GM12864 (cell line): ENCODE data around the gene FRMD1.

Source experiments
- DNase-seq: peaks from one replicate; pipeline ENCODE4 v3.0.0-alpha.2; 2011; ENCODE audit warnings: low read depth
- H3K4me3 ChIP-seq: 2 replicates; pipeline ENCODE4 v1.5.1; 2011; ENCODE audit warnings: mild to moderate bottlenecking, low read depth, low read length, control low read depth
- TF ChIP-seq, protein P1 (sequence below): IDR thresholded peaks from 2 replicates; pipeline ENCODE4 v1.5.1; 2011; ENCODE audit warnings: low read depth, mild to moderate bottlenecking, moderate library complexity, low read length, control low read depth, inconsistent platforms; ENCODE audit errors: missing control alignments

The FRMD1 gene

DNA sequence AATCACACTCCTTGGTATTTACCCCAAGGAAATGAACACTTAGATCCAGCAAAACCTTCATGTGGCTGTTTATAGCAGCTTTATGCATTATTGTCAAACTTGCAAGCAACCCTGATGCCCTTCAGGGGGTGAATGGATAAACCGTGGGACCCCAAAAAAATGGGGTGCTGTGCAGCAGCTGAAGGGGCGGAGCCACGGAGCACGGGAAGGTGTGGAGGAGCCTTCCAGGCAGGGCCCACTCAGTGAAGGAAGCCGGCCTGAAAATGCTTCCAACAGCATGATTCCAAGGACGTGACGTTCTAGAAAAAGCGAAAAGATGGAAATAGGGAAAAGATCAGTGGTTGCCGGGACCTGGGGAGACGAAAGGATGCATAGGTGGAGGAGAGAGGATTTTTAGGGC, 25.6 kb upstream of the FRMD1 start:
- TF ChIP-seq, protein P1, sequence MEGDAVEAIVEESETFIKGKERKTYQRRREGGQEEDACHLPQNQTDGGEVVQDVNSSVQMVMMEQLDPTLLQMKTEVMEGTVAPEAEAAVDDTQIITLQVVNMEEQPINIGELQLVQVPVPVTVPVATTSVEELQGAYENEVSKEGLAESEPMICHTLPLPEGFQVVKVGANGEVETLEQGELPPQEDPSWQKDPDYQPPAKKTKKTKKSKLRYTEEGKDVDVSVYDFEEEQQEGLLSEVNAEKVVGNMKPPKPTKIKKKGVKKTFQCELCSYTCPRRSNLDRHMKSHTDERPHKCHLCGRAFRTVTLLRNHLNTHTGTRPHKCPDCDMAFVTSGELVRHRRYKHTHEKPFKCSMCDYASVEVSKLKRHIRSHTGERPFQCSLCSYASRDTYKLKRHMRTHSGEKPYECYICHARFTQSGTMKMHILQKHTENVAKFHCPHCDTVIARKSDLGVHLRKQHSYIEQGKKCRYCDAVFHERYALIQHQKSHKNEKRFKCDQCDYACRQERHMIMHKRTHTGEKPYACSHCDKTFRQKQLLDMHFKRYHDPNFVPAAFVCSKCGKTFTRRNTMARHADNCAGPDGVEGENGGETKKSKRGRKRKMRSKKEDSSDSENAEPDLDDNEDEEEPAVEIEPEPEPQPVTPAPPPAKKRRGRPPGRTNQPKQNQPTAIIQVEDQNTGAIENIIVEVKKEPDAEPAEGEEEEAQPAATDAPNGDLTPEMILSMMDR: no peak
- no peak overlapping the region for H3K4me3 ChIP-seq
- DNase-seq: no peak

DNA sequence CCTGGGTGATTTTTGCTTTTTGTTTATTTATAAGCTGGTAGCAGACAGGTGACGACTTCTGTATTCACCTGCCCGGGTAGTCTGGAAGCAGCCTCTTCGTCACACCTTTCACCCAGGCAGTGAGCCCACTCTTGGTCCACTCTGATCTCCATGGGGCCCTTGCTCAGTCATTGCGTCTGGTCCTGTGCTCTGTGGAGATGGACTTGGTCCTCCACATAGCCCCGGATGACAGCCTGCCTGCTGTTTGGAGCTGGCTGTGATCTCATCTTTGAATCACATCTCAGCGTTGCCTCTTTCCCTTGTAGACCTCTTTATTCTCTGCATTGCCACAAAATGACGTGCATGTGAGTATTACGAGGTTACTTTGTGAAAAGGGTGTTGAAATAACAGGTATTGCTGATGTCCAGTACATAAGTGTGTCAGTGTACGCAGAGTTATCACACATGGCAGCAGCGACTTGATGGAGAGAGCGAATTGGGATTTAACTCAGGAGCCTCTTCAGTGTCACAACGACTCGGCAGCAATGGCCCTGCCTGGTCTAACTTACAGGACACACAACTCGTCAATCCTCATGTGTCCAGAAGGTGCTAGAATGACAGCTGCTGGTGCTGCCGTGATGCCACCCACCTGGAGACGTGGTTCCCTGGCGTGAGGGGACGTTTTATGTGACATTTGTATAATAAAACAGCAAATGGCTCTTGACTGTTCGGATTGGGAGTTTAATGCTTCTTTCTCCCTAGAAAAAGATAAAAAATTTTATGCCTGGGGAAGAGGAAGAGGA, 24.2 kb upstream of the FRMD1 start:
- TF ChIP-seq, protein P1: no peak
- no peak for DNase-seq
- H3K4me3 ChIP-seq: no peak overlapping the region

DNA sequence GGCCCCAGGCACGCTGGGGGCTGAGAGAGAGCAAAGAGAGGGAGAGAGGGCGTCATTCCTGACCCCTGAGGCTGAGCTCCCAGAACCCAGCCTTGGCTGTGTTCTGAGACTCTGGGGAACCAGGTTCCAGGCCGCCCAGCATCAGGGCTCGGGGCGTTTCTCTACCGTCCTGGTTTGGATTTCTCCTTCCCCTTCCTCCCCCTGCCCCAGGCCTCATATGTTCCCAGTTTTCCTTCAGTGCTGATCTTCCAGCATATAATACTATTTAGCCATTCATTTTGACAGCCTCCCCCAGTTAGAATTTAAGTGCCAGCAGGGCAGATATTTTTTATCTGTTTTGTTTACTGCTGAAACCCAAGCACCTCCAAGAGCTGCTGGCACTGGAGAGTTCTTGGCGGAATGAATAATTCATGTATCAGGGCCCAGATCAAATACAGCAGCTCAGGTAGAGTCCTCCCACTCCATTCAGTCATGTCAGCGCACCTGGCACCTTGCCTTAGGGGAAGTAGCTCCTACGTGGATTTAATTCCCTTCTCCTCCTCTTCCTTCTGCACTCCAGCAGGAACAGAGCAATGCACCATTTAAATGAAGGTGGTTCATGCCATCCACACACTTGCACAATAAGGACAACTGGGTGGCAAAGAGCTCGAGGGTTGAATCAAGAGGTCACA, 23.4 kb upstream of the FRMD1 start:
- DNase-seq: no peak
- TF ChIP-seq, protein P1: no peak
- H3K4me3 ChIP-seq: no peak overlapping the region

DNA sequence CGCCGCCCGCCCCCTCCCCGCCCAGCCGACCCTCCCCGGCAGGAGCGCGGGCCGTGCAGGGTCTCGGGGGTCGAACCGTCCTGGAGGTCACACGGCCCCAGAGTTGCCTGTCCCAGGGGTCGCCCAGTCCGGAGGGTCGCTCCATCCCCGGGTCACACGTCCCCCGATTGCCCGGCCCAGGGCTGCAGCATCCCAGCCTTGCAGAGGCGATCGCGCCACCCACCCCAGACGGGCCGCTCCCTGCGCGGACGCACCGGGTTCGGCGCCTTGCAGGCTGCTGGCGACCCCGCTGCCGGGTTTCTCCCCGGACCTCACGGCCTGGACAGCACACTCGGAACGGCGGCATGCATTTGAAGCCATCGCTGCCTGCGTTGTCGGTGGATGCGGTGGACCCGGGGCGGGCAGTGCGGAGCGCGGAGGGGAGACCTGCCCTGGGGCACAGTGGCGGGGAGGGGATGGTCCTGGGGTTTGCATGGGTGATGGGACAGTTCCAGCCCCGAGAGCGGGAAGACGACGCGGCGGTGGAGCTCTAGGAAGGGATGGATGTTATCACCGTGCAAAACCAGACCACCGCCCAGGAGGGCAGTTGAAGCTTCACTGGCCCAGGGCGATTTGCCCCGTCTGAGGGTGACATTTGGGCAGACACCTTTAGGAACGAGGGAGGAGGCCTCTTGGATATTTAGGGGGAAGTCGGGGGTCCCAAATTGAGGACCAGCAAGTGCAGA, 22.7 kb upstream of the FRMD1 start:
- H3K4me3 ChIP-seq: no peak overlapping the region
- TF ChIP-seq, protein P1: no peak
- DNase-seq: no peak

DNA sequence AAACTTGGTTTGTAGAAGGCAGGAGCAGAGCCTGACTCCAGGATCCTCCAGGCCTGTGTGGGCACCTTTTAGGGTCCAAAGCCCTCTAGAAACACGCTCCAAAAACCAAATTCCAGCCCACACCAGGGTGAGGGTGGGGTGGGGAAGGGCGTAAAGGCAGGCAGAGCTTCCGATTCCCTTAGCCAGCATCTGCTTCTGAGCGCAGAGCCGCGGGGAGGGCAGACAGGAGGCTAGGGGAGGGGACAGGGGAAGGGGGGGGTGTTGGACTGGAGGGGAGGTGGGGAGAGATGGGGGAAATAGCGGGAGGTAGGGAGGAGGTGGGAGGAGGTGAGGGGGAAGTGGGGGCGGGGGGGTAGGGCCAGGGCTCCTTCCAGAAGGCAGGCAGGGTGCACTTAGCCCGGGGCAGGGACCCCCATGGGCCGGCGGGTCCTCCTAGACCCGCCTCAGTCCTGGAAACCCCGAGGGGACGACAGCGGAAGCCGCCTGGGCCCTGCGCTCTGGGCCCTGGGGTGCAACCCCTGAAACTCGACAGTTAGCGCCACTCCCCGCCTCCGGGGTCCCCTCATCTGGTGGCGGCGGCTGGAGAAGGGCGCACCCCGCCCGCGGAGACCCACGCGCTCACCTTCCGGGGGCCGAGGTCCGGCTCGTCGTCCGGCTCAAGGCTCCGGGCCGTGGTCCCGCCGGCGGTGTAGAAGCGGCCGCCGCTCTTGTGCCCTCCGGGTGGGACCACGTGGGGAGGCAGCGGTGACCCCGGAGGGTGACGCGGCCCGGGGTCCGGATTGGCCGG, 22.0 kb upstream of the FRMD1 start:
- TF ChIP-seq, protein P1: no peak
- DNase-seq: no peak
- no peak overlapping the region for H3K4me3 ChIP-seq

DNA sequence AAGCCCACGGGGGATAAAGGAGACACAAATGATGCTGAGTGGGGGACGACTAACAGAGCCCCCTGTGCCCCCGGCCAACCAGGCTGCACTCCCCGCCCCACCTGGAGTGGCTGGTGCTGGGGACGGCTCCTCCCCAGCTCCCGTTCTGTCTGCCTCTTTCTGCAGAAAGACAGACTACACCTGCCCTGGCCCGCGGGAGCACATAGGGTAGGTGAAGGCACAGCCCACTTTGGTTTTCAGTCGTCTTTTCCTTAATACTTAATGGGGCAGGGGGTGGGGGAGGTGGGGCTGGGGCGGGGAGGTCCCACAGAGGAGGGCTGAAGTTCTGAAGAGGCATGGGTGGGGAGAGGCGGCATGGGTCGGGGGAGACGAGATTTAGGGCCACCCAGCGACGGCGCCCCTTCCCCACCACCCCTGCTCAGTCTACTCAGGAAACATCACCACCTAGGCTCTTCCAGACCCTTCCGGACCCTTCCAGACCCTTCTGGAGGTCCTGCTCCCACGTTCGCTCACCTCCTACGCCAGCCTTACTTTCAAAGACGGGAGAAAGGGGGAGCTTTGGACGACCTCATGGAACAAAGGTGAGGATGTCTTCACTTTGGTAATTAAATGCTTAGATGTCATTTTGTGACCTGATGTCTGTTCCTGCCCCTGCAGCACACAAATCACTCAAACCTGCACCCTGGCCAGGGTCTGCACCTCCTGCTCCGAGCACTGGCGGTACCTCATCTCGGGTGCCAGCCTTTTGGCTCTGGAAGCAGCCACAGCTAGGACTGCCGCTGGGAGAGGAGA, 21.2 kb upstream of the FRMD1 start:
- DNase-seq: no peak
- TF ChIP-seq, protein P1: no peak
- no peak overlapping the region for H3K4me3 ChIP-seq
